ENCODE results near the gene GNAI3. TPM values are rescaled to one million over a fixed set of nuclear protein-coding genes. Genes with fewer than 3 reads are reported as not detected.

GNAI3 gene
- total RNA-seq, 1 experiment from 2014 or later = 8.3 TPM

DNA sequence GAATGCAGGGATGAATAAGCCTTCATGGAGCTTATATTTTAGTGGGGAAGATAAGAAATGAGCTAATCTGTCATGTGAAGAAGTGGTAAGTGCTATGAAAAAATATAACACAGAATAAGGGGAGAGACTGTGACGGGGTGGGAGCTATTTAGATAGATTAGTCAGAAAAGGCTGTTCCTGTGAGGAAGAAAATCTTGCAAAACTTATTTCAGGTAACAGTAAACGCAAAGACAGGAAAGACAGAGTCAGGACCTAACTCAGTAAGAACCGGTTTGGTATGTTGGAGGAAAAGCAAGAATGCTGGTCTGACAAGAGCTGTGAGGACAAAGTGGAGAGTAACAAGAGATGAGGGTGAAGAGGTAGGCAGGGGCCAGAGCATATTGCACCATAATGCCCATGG, 22.0 kb downstream of the GNAI3 start:
- DNase-seq (ENCODE audit: low read depth, low spot score) = no peak
- in situ Hi-C loops (cut with HindIII; ENCODE audit: low pct_unique_long_range_greater_than_20kb, low sequenced_read_pairs) = no loop called here

DNA sequence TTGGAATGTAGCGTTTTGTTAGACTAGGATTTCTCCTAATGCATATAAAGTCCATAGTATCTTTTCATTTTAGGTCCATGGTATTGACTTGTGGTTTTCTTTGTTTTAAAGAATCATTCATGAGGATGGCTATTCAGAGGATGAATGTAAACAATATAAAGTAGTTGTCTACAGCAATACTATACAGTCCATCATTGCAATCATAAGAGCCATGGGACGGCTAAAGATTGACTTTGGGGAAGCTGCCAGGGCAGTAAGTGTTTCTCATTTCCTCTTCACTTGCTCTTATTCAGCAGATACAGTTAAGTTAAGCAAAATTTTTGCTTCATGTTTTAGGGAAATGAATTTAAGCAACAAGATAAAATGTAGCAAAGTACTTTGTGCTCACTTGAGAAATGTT, 25.4 kb downstream of the GNAI3 start:
- in situ Hi-C loops (cut with HindIII; ENCODE audit: low pct_unique_long_range_greater_than_20kb, low sequenced_read_pairs) = no loop called here
- DNase-seq (ENCODE audit: low read depth, low spot score) = no peak

DNA sequence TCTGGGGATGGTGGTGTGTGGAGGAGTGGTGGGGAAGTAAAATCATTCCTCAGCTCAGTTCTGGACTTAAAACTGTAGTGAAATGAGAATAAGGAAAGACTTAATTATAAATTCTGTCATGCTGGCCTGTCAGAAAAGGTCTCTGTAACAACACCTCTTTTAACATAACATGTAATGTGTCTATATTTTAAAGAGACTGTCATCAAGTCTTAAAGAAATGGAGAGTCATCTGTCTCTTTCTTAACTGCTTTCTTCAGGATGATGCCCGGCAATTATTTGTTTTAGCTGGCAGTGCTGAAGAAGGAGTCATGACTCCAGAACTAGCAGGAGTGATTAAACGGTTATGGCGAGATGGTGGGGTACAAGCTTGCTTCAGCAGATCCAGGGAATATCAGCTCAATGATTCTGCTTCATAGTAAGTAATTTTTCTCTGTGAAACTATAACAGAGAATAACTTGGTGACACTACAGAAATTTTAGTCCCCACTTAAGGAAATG, 30.6 kb downstream of the GNAI3 start:
- in situ Hi-C loops (cut with HindIII; ENCODE audit: low pct_unique_long_range_greater_than_20kb, low sequenced_read_pairs) = no loop called here
- no peak for DNase-seq (ENCODE audit: low read depth, low spot score)

DNA sequence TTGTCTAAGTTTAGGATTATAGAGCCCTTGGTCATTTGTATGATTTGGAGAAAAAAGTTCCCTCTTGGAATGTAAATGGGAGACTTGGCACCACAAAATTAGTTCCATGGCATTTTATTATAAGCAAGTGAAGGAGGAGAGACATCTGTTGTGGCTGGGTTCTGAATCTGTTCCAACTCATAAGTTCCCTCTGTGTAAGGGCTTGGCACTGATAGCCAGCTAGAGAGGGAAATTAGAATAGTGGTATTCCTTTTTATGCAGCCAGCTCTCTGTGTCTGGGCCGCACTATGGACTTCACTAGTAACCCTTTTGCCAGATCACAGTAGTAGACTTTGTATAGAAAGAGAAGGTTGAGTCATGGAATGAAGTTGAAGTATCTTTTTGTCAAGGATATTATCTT, 31.1 kb downstream of the GNAI3 start:
- in situ Hi-C loops (cut with HindIII; ENCODE audit: low pct_unique_long_range_greater_than_20kb, low sequenced_read_pairs) = no loop called here
- DNase-seq (ENCODE audit: low read depth, low spot score) = no peak

DNA sequence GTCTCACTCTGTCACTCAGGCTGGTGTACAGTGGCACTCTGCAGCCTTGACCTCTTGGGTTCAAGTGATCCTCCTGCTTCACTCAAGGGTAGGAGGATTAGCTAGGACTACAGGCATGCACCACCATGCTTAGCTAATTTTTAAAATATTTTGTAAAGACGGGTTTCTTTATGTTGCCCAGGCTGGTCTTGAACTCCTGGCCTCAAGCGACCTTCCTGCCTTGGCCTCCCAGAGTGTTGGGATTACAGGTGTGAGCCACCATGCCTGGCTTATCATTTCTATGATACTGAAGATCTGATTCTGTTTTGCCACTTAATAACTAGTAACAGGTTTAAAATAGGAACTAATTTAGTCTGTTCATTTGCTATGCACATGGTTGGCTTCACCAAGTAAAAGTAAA, 33.6 kb downstream of the GNAI3 start:
- DNase-seq (ENCODE audit: low read depth, low spot score) = no peak
- in situ Hi-C loops (cut with HindIII; ENCODE audit: low pct_unique_long_range_greater_than_20kb, low sequenced_read_pairs) = no loop called here

DNA sequence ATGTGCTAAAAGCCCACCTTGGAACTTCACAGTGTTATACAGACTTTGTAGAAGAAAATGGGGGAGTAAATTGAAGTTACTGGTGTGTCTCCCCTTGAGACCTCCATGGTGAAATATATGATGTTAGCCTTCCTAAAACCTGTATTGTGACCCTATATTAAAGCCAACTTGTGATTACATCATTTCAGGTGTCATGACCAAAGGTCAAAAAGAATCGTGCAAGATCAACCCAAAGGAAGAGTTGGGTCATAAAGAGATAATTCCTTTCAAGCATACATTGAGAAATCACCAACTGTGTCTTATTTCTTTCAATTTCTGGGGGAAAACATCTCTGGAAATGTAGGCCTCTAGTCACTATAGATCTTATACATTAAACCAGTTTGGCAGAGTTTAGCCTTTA, 36.4 kb downstream of the GNAI3 start:
- in situ Hi-C loops (cut with HindIII; ENCODE audit: low pct_unique_long_range_greater_than_20kb, low sequenced_read_pairs) = no loop called here
- DNase-seq (ENCODE audit: low read depth, low spot score) = no peak

DNA sequence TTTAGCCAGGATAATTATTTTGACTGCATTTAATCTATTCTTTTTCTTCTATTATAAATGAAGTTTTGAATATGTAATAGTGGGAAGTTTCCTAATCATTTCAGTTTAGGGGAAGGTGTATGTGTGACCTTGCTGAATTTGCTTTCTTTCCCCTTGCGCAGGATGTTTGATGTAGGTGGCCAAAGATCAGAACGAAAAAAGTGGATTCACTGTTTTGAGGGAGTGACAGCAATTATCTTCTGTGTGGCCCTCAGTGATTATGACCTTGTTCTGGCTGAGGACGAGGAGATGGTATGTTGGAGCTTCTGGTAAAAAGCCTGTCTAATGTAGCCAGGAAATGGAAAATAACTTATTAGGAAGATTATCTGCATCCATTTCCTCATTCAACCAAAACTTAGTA, 37.6 kb downstream of the GNAI3 start:
- DNase-seq (ENCODE audit: low read depth, low spot score) = no peak
- in situ Hi-C loops (cut with HindIII; ENCODE audit: low pct_unique_long_range_greater_than_20kb, low sequenced_read_pairs) = no loop called here

DNA sequence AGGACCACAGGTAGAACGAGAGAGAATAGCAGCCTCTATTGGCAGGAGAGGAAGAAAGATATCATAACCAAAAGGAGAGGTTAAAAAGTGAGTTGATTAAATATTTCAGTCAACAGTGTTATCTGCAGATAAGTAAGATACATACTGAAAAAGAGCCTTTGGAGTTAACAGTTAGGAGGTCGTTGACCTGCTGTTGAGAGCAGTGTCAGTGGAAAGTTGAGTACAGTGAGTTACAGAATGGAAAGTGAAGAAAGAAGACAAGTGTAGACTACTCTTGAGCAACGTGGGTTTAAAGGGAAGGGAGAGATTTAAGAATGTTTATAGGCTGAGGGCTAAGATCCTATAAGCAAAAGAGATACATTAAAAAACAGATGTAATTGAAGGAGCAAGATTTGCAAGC, 40.8 kb downstream of the GNAI3 start:
- in situ Hi-C loops (cut with HindIII; ENCODE audit: low pct_unique_long_range_greater_than_20kb, low sequenced_read_pairs) = no loop called here
- no peak for DNase-seq (ENCODE audit: low read depth, low spot score)

DNA sequence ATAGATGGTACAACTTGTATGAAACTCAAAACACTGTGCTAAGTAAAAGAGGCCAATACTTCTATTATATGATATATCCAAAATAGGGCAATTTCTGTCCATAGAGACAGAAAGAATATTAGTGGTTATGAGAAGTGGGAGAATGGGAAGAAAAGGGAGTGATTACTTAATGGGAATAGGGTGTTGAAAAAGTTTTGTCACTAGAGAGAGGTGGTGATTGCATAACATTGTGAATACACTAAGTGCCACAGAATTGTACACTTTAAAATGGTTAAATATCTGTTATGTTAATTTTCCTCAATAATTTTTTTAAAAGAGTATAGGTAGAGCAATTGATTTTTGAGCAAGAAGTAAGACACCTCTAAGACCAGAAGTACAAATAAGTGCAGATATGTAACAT, 41.3 kb downstream of the GNAI3 start:
- in situ Hi-C loops (cut with HindIII; ENCODE audit: low pct_unique_long_range_greater_than_20kb, low sequenced_read_pairs) = no loop called here
- no peak for DNase-seq (ENCODE audit: low read depth, low spot score)

DNA sequence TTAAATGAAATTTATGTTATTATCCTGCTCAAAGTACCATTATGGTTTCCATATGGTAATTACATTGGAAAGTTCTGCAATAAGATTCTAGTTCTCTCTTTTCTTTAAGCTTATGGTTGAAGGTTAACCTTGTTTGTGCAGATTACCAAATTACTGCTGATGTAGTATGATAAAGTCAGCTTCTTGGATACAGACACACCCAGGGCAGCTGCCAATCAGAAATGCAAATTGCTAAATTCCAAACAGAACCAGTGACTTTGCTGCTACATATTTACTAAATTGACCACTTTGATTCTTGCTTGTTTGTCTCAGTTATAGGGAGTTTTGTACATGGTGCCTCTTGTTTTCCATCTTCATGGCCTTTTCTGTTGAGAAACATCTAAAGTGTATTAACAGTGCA, 44.5 kb downstream of the GNAI3 start:
- in situ Hi-C loops (cut with HindIII; ENCODE audit: low pct_unique_long_range_greater_than_20kb, low sequenced_read_pairs) = no loop called here
- DNase-seq (ENCODE audit: low read depth, low spot score) = no peak

DNA sequence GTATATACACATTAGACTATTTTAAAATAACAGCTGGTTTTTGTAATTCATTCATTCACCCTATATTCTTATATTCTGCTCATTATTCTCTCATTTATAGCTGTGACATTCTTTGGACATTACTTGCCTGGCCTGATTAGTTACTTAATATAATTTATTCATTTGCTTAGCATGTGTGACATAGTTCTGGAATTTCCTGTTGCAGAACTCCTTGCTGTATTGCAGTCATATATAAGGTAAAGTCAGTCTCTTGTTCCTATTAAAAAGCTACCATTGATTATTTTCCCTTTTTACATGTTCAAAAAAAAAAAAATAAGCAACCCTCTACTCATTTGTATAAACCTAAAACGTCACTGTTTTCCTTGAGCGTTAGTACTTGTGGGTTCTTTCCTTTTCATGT, 47.1 kb downstream of the GNAI3 start:
- in situ Hi-C loops (cut with HindIII; ENCODE audit: low pct_unique_long_range_greater_than_20kb, low sequenced_read_pairs) = no loop called here

DNA sequence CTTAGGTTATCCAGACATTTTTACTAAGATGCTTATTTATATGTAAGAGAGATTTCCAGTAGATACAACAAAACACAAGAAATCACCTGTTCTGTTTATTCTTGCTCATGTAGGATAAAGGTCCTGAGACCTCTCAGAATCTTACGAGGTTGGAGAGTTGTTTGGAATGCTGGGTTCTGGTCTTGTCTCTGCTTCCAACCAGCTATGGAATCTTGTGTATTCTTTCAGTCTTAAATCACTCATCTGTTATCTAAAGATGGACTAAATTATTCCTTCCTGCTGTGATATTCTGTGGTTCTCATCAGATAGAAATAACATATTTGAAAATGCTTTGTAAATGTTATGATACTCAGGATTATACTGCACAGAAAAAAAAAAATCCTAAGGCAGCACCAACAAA, 49.7 kb downstream of the GNAI3 start:
- in situ Hi-C loops (cut with HindIII; ENCODE audit: low pct_unique_long_range_greater_than_20kb, low sequenced_read_pairs) = no loop called here
- no peak for DNase-seq (ENCODE audit: low read depth, low spot score)

More for the DNA sequence above, 47.1 kb downstream of the GNAI3 start:
- no peak for DNase-seq (ENCODE audit: low read depth, low spot score)

DNA sequence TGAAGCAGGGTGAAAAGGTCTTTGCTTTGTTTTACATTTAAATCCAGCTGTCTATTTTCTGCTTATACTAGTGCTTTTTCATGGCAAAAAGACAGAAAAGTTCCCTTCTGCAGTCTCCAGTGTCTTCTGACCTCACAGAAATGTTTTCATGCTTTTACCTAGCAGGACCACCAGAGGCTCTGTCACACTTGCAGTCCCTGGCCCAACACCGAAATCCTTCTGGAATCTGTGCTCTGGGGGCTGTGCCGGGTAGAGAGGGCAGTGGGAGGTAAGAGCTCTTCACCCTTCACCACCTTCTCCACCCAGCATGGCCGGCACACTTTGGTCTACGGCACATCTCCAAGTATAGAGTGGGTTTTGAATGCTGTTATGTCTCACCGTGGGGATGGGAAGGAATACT, 50.2 kb downstream of the GNAI3 start:
- in situ Hi-C loops (cut with HindIII; ENCODE audit: low pct_unique_long_range_greater_than_20kb, low sequenced_read_pairs) = no loop called here

DNA sequence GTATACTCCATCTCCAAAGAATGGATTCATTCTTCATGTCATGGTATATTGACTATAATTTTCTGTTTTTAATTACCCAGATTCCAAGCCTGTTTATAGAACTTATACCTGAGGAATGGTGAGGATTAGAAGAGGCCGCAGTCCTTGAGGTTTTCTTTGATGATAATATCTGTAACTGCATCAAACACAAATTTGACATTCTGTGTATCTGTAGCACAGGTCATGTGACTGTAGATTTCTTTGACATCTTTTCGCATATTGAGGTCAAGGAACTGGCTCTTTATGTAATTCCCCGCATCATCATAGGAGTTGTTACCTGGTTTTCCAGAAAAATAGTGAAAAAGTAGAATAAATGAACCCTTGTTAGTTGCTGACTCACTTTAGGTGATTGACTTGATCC, 54.8 kb downstream of the GNAI3 start:
- DNase-seq (ENCODE audit: low read depth, low spot score) = no peak
- in situ Hi-C loops (cut with HindIII; ENCODE audit: low pct_unique_long_range_greater_than_20kb, low sequenced_read_pairs) = no loop called here

More for the DNA sequence above, 50.2 kb downstream of the GNAI3 start:
- peak; percentile 11 for DNase-seq (ENCODE audit: low read depth, low spot score)

DNA sequence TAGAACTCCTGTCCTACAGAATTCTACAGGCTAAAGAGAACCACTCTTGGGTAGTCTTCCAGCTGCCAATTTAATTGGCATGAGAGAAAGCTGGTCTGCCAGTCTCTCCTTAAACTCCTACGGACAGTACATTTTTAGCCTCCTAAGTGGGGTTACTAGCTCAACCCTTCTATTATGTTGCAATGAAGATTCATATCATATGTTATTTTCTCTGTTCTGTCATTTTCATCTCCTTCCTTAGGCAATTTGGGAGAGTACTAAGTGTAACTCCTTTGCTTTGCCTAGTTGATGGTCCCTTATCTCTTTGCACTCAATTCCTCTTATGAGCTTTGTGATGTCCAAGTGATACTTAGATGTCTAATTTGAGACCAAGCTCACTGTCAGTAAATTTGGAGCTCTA, 57.0 kb downstream of the GNAI3 start:
- no peak for DNase-seq (ENCODE audit: low read depth, low spot score)
- in situ Hi-C loops (cut with HindIII; ENCODE audit: low pct_unique_long_range_greater_than_20kb, low sequenced_read_pairs) = no loop called here

DNA sequence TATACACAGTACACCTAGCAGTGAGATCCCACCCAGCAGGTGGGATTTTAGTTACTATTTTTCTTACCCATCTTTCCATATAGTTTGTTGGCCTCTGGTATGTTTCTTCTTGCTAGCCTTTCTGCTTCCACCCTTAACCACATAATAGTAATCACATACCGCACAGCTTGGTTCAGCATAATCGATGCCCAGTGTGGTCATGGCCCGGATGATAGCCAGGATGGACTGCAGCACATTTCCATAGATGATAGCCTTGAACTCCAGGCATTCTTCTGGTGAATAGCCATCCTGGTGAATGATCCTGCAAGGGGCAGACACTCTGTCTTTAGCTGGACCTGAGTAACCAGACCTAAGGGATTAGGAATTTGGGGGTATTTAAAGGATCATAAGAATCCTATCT, 61.5 kb downstream of the GNAI3 start:
- DNase-seq (ENCODE audit: low read depth, low spot score) = no peak
- in situ Hi-C loops (cut with HindIII; ENCODE audit: low pct_unique_long_range_greater_than_20kb, low sequenced_read_pairs) = no loop called here

DNA sequence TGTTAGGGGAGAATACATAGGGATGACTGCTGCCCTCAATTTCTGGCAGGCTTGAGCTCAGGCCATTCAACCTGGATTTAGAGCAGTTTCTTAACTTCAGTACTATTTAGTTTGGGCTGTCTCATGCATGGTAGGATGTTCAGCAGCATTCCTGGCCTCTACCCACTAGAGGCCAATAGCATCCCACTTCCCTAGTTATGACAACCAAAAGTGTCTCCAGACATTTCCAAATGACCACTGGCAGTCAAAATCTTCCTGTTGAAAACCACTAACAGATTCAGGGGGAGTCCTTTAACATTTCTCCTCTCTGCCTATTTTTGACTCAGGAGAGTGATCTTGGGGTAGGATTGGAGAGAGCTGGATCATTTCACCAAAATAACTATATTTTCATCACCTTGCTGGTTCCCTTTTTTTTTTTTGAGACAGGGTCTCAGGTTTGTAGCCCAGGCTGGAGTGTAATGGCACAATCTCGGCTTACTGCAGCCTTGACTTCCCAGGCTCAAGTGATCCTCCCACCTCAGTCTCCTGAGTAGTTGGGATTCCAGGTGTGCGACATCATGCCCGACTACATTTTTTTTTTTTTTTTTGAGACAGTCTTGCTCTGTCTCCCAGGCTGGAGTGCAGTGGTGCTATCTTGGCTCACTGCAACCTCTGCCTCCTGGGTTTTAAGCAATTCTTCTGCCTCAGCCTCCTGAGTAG, 62.3 kb downstream of the GNAI3 start:
- in situ Hi-C loops (cut with HindIII; ENCODE audit: low pct_unique_long_range_greater_than_20kb, low sequenced_read_pairs) = no loop called here

DNA sequence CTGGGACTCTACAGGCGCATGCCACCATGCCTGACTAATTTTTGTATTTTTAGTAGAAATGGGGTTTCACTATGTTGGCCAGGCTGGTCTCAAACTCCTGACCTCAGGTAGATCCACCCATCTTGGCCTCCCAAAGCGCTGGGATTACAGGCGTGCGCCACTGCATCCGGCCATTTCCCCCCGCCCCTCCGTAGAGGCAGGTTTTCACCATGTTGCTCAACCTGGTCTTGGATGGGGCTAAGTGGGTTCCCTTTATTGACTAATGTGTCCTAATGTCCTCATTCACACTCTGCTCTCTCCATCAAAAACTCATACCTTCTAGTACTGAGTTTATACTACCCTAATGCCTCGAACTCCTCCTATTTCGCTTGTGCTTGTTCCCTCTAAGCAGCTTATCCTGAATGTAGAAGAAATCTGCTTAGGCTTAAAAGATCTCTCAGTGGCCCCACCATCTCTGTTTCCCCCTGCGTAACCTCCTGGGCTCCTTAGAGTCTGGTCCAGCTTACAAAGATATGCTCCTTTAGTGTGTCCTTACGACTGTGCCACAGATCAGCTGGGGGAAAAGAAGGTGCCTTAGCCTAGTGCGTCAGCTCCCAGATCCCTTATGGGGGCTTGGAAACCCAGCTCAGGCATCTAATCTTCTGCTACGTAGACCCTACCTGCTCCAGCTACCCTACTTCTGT, 63.0 kb downstream of the GNAI3 start:
- in situ Hi-C loops (cut with HindIII; ENCODE audit: low pct_unique_long_range_greater_than_20kb, low sequenced_read_pairs) = no loop called here
- no peak for DNase-seq (ENCODE audit: low read depth, low spot score)

More for the DNA sequence above, 62.3 kb downstream of the GNAI3 start:
- DNase-seq (ENCODE audit: low read depth, low spot score) = no peak
